HepG2 (cell line): Measurements from ENCODE around the gene KLHL21. TPM values are rescaled to one million over a fixed set of nuclear protein-coding genes. Genes with fewer than 3 reads are reported as not detected.

Source experiments
- CENPX ChIP-seq: sonication (generic); formaldehyde crosslinking; IDR thresholded peaks from 2 replicates; pipeline ENCODE4 v1.9.0; 2021; ENCODE audit warnings: mild to moderate bottlenecking, missing genetic modification reagents, moderate library complexity
- DNMT1 ChIP-seq: sonication (generic); formaldehyde crosslinking; IDR thresholded peaks from 2 replicates; pipeline ENCODE4 v1.5.1; 2020; ENCODE audit warnings: mild to moderate bottlenecking, missing genetic modification reagents
- ELF1 ChIP-seq: sonication (generic); formaldehyde crosslinking; IDR thresholded peaks from 2 replicates; pipeline ENCODE4 v1.4.0; 2020; ENCODE audit warnings: missing genetic modification reagents
- ELF3 ChIP-seq: IDR thresholded peaks from 2 replicates; pipeline ENCODE4 v1.6.1; 2016; ENCODE audit warnings: missing genetic modification reagents, missing compliant biosample characterization
- FOSL2 ChIP-seq: sonication (generic); formaldehyde crosslinking; IDR thresholded peaks from 2 replicates; pipeline ENCODE4 v1.4.0; 2020; ENCODE audit warnings: missing genetic modification reagents
- KAT7 ChIP-seq: IDR thresholded peaks from 2 replicates; pipeline ENCODE4 v1.6.1; 2018; ENCODE audit warnings: borderline replicate concordance, missing compliant biosample characterization
- KLF11 ChIP-seq: IDR thresholded peaks from 2 replicates; pipeline ENCODE4 v1.6.1; 2016; ENCODE audit warnings: missing compliant biosample characterization
- PAF1 ChIP-seq: IDR thresholded peaks from 2 replicates; pipeline ENCODE4 v1.6.1; 2016; ENCODE audit warnings: missing genetic modification reagents, missing compliant biosample characterization
- PITX1 ChIP-seq: sonication (generic); formaldehyde crosslinking; IDR thresholded peaks from 2 replicates; pipeline ENCODE4 v1.5.1; 2020; ENCODE audit warnings: mild to moderate bottlenecking, missing genetic modification reagents
- PPARG ChIP-seq: conservative IDR thresholded peaks from 2 replicates; pipeline ENCODE4 v1.6.1; 2016; ENCODE audit warnings: missing biosample characterization, missing genetic modification reagents
- RAD21 ChIP-seq: fragments of 450-650 bp; formaldehyde crosslinking; IDR thresholded peaks from 2 replicates; pipeline ENCODE4 v1.5.0; 2020; ENCODE audit warnings: mild to moderate bottlenecking
- RFXANK ChIP-seq: IDR thresholded peaks from 2 replicates; pipeline ENCODE4 v1.6.1; 2016
- TBL1XR1 ChIP-seq: fragments of 150-350 bp; IDR thresholded peaks from 2 replicates; pipeline ENCODE4 v1.6.1; 2014; ENCODE audit warnings: borderline replicate concordance, low read length; ENCODE audit not compliant: partially characterized antibody
- TBX3 ChIP-seq: fragments of 450-650 bp; IDR thresholded peaks from 2 replicates; pipeline ENCODE4 v1.6.1; 2017; ENCODE audit warnings: antibody characterized with exemption, mild to moderate bottlenecking, inconsistent platforms, borderline replicate concordance
- THAP11 ChIP-seq: IDR thresholded peaks from 2 replicates; pipeline ENCODE4 v1.6.1; 2016; ENCODE audit warnings: missing biosample characterization, missing genetic modification reagents
- ZNF20 ChIP-seq: sonication (generic); formaldehyde crosslinking; IDR thresholded peaks from 2 replicates; pipeline ENCODE4 v1.4.0; 2020; ENCODE audit warnings: mild to moderate bottlenecking, moderate library complexity, missing genetic modification reagents
- ZNF24 ChIP-seq: fragments of 450-650 bp; IDR thresholded peaks from 2 replicates; pipeline ENCODE4 v1.6.1; 2017; ENCODE audit warnings: antibody characterized with exemption, mild to moderate bottlenecking
- ZNF264 ChIP-seq: sonication (generic); formaldehyde crosslinking; IDR thresholded peaks from 2 replicates; pipeline ENCODE4 v1.4.0; 2020; ENCODE audit warnings: missing genetic modification reagents
- ZNF30 ChIP-seq: sonication (generic); formaldehyde crosslinking; IDR thresholded peaks from 2 replicates; pipeline ENCODE4 v1.5.0; 2020; ENCODE audit warnings: mild to moderate bottlenecking, missing genetic modification reagents
- ZNF546 ChIP-seq: sonication (generic); formaldehyde crosslinking; conservative IDR thresholded peaks from 2 replicates; pipeline ENCODE4 v1.8.1; 2023; ENCODE audit warnings: mild to moderate bottlenecking, missing genetic modification reagents
- ZNF652 ChIP-seq: IDR thresholded peaks from 2 replicates; pipeline ENCODE4 v1.6.1; 2016; ENCODE audit warnings: low read depth, borderline replicate concordance
- ZNF75D ChIP-seq: sonication (generic); formaldehyde crosslinking; IDR thresholded peaks from 2 replicates; pipeline ENCODE4 v1.8.1; 2023; ENCODE audit warnings: missing genetic modification reagents, mild to moderate bottlenecking, borderline replicate concordance
- polyA plus RNA-seq, 8 experiments: library from polyadenylated mRNA; depleted of rRNA in 3 of 8; stranded (reverse) in 7 of 8; unstranded in 1 of 8; fragments of >200 nt; fragmentation: Illumina TruSeq in 4 of 8; extraction: Trizol in 4 of 8; gene quantifications; 2 replicates each; pipeline versions ENCODE4 v1.2.1 to v1.2.3, GENCODE V29; 2011 to 2016; ENCODE audit warnings: low read depth in 4 of 8, missing spikeins in 1 of 8, mixed read lengths in 1 of 8; ENCODE audit not compliant: insufficient read depth in 1 of 8
- total RNA-seq, 5 experiments: library from RNA; depleted of rRNA; stranded (reverse); fragments of >200 nt; fragmentation: Illumina TruSeq; extraction: Trizol; gene quantifications; 2 replicates each; pipeline ENCODE4 v1.2.3, GENCODE V29; 2016; ENCODE audit warnings: low read depth in 1 of 5
- TF ChIP-seq, protein P1 (sequence below): sonication (generic); formaldehyde crosslinking; IDR thresholded peaks from 2 replicates; pipeline ENCODE4 v1.5.1; 2020; ENCODE audit warnings: mild to moderate bottlenecking, moderate library complexity, missing genetic modification reagents
- TF ChIP-seq, protein P2 (sequence below): sonication (generic); formaldehyde crosslinking; conservative IDR thresholded peaks from 2 replicates; pipeline ENCODE4 v1.5.0; 2020; ENCODE audit warnings: missing genetic modification reagents
- TF ChIP-seq, protein P3 (sequence below): IDR thresholded peaks from 2 replicates; pipeline ENCODE4 v1.6.1; 2016

KLHL21 gene
- total and polyA plus RNA-seq, 2 of the 13 experiments (the other 11 are each of a cell fraction or from before 2014, with no cell fraction given) = 14.8 to 25.0 TPM

DNA sequence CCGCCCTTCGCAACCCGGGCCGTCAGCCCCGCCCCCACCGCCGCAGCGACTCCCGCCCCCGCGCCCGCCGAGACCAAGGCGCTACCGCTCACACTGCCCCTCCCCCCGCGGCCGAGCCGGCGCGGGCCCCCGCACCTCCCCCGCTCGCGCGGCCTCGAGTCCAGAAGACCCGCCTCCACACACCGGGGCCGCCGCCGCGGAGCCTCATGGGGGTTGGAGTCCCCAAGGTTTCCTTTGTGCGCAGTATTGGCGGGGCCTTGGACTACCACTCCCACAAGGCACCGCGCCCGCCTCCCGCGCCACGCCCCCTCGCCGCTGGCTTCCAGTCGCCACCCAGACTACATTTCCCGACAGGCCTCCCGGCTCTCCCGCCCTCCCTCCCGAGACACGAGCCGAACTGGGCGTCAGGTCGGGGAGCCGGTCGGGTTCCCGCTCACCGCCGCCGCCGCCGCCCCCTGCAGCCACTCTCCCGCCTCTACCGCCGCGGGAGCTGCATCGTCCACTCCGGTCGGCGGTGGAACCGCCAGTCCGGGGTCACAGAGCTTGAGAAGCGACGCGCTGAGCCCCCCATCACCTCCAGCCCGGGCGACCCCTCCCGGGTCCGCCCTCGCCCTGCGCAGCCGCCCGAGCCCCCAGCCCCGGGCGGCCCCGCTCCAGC, 10.8 kb upstream of the KLHL21 start, which contains the start of gene PHF13 (continued):
- TF ChIP-seq, protein P1, sequence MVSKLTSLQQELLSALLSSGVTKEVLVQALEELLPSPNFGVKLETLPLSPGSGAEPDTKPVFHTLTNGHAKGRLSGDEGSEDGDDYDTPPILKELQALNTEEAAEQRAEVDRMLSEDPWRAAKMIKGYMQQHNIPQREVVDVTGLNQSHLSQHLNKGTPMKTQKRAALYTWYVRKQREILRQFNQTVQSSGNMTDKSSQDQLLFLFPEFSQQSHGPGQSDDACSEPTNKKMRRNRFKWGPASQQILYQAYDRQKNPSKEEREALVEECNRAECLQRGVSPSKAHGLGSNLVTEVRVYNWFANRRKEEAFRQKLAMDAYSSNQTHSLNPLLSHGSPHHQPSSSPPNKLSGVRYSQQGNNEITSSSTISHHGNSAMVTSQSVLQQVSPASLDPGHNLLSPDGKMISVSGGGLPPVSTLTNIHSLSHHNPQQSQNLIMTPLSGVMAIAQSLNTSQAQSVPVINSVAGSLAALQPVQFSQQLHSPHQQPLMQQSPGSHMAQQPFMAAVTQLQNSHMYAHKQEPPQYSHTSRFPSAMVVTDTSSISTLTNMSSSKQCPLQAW (CRISPR knock-in tag) = peak; percentile 78
- TF ChIP-seq DNMT1 (CRISPR knock-in tag) (no peak), ZNF20 (CRISPR knock-in tag) (no peak), ZNF75D (CRISPR knock-in tag) (no peak), KLF11 (CRISPR knock-in tag) (no peak), PPARG (0 out of 2 replicates have a peak, but pooled peaks have one; percentile 22), KAT7 (CRISPR knock-in tag) (no peak; the same call in 1 of the 2 replicates), THAP11 (CRISPR knock-in tag) (peak; percentile 98), ELF1 (CRISPR knock-in tag) (peak; percentile 69), ZNF30 (CRISPR knock-in tag) (no peak), ZNF264 (CRISPR knock-in tag) (no peak), PITX1 (peak; percentile 43; the same call in 1 of the 2 replicates), RFXANK (CRISPR knock-in tag) (no peak), CENPX (no peak), ZNF652 (CRISPR knock-in tag) (no peak), ELF3 (CRISPR knock-in tag) (peak; percentile 33; the same call in 1 of the 2 replicates), ZNF546 (CRISPR knock-in tag) (no peak), ZNF24 (no peak), PAF1 (CRISPR knock-in tag) (no peak), TBL1XR1 (no peak), RAD21 (CRISPR knock-in tag) (no peak), TBX3 (no peak), FOSL2 (CRISPR knock-in tag) (peak; percentile 43; the same call in 1 of the 2 replicates)
- TF ChIP-seq, protein P2, sequence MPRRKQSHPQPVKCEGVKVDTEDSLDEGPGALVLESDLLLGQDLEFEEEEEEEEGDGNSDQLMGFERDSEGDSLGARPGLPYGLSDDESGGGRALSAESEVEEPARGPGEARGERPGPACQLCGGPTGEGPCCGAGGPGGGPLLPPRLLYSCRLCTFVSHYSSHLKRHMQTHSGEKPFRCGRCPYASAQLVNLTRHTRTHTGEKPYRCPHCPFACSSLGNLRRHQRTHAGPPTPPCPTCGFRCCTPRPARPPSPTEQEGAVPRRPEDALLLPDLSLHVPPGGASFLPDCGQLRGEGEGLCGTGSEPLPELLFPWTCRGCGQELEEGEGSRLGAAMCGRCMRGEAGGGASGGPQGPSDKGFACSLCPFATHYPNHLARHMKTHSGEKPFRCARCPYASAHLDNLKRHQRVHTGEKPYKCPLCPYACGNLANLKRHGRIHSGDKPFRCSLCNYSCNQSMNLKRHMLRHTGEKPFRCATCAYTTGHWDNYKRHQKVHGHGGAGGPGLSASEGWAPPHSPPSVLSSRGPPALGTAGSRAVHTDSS (CRISPR knock-in tag) = no peak
- TF ChIP-seq, protein P3, sequence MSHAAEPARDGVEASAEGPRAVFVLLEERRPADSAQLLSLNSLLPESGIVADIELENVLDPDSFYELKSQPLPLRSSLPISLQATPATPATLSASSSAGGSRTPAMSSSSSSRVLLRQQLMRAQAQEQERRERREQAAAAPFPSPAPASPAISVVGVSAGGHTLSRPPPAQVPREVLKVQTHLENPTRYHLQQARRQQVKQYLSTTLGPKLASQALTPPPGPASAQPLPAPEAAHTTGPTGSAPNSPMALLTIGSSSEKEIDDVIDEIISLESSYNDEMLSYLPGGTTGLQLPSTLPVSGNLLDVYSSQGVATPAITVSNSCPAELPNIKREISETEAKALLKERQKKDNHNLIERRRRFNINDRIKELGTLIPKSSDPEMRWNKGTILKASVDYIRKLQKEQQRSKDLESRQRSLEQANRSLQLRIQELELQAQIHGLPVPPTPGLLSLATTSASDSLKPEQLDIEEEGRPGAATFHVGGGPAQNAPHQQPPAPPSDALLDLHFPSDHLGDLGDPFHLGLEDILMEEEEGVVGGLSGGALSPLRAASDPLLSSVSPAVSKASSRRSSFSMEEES (CRISPR knock-in tag) = peak; percentile 52; the same call in 1 of the 2 replicates
